NB4 (cell line): Measurements from ENCODE around the gene NCAPG2.

ENCODE experiments used
- POLR2A ChIP-seq: IDR thresholded peaks from 2 replicates; pipeline ENCODE4 v1.6.1; 2011; ENCODE audit warnings: mild to moderate bottlenecking; ENCODE audit not compliant: insufficient read length; ENCODE audit errors: extremely low read depth
- TF ChIP-seq, protein P1 (sequence below): IDR thresholded peaks from one replicate; pipeline ENCODE4 v1.5.1; 2012; ENCODE audit warnings: low read depth, low read length

DNA sequence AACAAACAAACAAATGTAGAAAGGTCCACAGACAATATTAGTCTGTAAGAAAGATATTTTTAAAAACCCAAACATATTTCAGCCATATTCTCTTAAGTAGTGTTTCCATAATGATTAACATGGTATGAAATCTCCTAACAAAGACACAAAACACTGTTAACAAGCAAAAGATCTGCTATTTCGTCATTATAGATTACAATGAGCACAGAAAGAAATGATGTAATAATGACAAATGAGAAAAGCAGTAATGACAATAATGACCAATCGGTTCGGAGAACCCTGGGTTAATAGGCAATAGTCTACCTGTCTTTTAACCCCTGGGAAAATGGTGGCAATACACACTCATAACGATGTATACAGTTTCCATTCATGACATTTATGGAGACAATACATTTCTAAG is 39.5 kb upstream of the NCAPG2 start:
- TF ChIP-seq POLR2A: no peak
- TF ChIP-seq, protein P1, sequence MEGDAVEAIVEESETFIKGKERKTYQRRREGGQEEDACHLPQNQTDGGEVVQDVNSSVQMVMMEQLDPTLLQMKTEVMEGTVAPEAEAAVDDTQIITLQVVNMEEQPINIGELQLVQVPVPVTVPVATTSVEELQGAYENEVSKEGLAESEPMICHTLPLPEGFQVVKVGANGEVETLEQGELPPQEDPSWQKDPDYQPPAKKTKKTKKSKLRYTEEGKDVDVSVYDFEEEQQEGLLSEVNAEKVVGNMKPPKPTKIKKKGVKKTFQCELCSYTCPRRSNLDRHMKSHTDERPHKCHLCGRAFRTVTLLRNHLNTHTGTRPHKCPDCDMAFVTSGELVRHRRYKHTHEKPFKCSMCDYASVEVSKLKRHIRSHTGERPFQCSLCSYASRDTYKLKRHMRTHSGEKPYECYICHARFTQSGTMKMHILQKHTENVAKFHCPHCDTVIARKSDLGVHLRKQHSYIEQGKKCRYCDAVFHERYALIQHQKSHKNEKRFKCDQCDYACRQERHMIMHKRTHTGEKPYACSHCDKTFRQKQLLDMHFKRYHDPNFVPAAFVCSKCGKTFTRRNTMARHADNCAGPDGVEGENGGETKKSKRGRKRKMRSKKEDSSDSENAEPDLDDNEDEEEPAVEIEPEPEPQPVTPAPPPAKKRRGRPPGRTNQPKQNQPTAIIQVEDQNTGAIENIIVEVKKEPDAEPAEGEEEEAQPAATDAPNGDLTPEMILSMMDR: no peak
